ENCODE data around the gene SNED1.

Gene SNED1

DNA sequence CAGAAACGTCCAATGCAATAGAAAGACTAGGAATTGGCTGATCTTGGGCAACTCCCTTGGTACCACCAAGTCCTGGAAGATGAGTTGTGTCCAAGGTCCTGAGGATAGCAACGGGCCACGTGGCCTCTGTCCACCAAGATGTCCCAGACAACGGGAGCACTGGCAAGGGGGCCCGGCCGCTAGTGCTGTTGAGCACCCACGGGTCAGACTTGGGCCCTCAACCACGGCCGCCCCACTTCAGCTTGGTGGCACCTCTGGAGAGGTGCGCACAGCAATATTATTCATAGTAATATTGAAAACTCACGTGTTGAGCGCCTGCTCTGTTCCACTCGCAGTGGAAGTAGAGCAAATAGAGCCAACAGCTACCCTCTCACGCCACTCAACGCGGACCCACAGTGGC lies 131.9 kb downstream of the SNED1 start:
- no peak for DNase-seq (ENCODE audit: low spot score)

DNA sequence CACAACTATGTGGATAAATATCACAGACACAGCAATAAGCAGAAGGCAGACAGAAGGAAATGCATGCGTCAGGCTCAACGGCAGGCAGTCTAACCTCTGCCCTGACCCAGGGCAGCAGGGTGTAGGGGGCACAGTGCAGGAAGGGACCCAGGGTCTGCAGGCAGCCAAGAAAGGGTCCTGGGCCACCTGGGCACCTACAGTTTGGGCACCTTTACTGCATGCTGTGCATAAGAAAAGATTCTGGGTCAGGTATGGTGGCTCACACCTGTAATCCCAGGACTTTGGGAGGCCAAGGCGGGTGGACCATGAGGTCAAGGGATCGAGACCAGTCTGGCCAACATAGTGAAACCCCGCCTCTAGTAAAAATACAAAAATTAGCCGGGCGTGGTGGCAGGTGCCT lies 133.1 kb downstream of the SNED1 start:
- no peak for DNase-seq (ENCODE audit: low spot score)

DNA sequence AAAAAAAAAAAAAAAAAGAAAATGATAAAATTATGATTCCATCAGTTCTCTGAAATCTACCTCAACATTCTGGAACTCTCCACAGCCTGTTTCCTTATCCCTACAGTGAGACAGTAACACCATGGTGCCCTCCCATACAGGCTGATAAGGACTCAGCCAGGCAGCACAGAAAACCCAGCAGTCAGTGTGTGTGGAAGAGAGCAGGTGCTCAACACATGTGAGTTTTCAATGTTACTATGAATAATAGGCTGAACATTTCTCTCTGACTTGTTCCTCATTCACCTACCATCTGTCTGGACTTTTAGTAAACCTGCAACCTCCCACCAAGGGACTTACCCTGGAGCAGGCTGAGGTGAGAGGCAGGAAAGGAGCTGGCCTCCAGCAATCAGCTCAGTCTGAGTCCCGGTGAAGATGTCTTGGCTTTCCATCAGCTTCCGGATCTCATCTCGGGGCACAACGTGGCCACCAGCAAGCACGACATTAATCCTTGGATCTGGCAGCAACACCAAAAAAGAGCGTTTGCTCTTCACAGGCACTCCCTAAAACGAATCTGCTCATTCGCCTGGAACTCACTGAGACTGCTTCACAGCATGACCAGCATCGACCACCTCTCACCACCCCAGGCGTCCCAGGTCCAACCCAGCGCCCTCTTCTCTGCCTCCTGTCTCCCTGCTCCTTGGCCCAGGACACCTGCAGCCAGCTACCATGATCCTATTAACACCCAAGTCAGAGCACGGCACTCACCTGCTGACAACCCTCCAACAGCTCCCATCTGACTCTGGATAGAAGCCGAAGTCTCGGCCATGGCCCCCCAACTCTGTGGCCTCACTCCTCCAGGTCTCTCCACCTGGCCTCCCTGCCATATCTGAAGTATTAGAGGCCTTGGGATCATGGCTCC lies 134.4 kb downstream of the SNED1 start:
- no peak for DNase-seq (ENCODE audit: low spot score)

DNA sequence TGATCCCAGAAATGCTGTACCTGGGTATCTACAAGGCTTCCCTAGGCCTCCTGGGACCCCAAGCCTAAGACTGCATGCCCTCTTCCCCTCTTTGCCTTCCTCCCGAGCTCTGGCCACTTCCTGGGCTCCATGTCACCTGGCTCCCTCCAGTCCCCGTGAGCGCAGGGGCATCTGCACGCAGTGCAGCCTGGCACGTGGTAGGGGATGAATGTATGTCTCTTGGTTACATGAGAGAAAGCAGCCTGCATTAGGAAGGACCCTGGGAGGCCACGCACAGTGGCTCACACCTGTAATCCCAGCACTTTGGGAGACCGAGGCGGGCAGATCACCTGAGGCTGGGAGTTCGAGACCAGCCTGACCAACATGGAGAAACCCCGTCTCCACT lies 135.0 kb downstream of the SNED1 start:
- no peak for DNase-seq (ENCODE audit: low spot score)

DNA sequence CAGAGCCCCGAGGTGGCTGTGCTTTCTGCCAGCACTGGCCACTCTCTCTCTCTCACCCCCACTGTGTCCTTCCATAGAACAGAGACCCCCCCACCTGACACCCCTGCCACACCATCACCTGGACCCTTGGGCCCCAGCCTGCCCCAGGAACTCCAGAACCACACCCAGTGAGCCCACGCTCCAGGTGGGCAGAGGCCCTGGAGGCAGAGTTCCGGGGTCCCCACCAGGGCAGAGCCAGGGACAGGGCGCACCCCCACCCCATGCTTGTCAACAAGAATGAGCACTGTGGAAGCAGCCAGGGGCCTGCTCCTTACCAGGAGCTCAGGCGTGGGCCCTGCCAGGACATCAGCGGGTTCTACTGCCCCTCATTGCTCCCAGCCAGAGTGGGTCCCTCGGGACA lies 136.3 kb downstream of the SNED1 start:
- no peak for DNase-seq (ENCODE audit: low spot score)

DNA sequence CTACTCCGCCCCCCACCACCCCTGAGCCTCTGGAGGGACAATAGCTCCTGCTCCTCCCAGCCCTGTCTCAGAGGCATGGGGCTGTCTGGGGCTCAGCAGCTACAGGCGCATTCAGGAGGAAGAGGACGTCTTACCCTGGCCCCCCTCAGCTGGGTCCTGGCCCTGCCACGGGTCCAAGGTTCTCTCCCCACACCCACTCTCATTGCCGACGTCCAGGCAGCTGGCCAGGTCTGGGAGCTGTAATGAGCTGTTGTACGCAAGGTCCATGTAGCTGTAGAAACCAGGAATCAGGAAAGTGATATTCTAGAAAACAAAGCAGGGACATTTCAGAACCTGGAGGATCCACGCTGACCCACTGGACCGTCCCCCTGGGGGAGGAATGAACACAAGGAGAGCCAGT lies 137.3 kb downstream of the SNED1 start:
- no peak for DNase-seq (ENCODE audit: low spot score)

DNA sequence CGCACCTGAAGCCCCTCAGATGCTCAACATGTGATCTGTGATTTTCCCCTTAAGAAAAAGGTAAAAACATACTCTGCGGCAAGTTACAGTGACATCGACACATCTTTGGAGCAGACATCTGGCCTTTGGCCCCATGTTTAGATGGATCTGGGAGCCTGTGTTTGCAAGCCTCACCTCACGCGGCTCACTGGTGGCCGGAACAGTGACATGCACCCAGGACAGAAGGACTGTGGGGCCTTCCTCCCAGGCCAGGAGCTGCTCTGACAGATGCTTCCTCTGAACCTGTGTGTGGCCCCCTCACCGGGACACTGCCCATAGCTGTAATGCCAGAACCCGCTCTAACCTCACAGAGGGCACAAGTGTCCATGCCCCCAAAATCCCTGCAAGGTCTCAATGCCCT lies 137.8 kb downstream of the SNED1 start:
- DNase-seq (ENCODE audit: low spot score) = no peak

DNA sequence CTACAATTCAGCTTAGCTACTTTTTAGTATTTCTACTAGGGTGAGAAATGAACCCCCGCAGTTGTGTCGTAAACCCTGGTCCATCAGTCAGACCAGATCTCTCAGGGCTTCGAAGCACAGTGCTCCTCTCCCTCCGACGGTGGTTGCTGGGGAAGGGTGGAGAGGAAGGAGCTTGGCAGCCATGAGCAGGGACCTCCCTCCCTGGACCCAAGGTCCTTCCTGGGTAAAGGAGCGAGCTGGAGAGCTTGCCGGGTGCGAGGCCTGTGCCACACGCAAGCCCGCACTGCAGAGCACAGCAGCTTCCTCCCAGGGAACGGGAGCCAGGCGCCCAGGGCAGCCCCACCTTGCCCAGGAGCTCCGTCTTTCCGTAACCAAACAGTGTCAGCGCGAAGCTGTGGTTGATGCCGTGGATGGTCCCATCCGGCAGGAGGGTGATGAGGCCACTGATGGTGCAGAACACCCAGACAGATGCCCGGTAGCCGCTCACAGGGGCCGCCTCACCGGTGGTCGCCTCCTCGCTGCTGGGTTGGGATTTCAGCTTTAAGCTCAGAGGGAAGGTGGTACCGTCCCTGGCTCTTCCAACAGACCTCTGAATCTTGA lies 138.3 kb downstream of the SNED1 start:
- no peak for DNase-seq (ENCODE audit: low spot score)

DNA sequence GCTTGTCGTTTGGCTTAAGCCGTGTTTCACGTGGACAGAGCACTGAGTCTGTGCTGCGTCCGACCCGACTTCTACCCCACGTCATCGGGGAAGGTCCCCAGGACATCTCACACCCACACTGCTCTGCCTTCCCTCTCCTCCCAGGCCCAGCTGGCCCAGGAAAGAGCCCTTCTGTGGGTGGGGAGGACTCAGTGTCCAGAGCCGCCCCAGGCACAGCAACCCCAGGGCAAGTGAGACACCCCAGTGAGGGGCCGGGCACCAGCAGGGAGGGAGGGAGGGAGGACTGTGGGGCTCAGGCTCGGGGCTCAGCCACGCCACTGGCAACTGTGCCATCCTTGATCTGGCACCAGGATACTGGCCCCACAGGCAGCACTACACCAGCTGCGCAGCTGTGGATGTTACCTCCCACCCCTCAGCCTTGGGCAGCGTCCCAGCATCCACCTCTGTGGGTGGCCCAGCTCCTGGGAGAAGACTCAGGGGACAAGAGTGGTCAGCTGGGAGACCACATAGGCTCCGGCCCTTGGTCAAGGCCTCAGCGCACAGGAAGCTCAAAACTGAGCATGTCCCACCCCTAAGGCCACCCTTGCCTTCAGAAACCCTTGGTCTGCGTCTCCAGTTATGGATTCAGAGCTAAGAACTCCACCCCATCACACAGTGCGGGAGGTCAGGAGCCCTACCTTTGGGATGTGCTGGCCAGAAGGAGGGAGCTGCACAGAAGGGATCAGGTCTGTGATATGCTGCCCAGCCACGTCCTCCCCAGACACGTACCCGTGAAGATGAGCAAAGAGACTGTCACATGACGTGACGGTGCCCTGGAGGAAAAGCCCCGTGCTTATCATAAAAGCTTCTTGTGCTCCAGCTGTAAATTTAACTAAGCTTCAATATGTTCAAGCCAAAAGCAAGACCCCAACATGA lies 139.1 kb downstream of the SNED1 start:
- no peak for DNase-seq (ENCODE audit: low spot score)

DNA sequence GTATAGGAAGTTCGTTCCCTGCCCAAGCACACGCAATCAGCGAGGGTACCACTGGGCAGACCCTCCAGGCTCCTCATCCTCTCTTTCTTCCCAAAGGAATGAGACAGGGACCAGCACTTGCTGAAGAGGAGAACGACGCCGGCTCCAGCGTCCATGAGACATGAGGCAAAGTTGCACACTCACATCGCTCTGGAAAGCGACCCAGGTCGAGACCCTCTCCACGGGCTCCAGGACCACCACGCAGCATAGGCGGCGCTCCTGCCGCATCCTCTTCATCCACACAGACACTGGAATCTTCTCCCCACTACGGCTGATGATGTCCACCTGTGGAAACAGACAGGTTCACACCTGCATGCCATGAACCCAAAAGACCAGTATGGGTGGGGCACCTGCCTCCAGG lies 140.1 kb downstream of the SNED1 start:
- no peak for DNase-seq (ENCODE audit: low spot score)

DNA sequence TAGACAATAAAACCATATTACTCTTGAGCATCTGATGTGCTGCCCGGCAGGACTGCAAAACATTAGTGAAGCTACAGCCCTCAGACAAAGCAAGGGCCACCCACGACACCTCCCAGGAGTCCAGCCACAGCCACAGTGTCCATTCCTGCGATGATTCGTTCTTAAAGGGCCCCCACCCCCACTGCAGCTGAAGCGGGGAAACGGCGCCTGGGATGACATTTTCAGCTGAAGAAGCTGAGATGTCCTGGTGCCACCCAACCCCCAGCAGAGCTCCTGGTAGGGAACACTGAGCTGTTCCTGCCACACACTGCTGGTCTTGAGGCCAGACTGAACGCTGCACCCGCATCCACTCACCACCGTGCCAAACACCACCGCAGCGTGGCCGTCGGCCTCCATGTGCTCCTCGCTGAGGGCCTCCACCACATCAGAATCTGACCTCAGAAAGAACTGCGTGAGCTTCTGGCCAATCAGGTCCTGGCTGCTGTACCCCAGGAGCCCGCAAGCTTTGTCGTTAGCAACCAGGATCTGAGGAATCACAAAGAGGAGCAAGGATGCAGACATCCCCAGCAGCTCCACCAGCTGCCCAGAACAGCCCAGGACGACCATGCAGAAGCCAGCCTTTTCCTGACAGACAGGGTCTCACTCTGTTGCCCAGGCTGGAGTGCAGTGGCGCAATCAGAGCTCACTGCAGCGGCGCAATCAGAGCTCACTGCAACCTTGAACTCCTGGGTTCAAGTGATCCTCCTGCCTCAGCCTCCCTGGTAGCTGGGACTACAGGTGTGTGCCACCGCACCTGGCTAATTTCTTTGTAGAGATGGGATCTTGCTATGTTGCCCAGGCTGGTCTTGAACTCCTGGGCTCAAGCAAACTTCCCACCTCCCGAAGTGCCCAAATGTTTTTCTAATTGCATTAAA lies 141.4 kb downstream of the SNED1 start:
- DNase-seq (ENCODE audit: low spot score) = no peak

DNA sequence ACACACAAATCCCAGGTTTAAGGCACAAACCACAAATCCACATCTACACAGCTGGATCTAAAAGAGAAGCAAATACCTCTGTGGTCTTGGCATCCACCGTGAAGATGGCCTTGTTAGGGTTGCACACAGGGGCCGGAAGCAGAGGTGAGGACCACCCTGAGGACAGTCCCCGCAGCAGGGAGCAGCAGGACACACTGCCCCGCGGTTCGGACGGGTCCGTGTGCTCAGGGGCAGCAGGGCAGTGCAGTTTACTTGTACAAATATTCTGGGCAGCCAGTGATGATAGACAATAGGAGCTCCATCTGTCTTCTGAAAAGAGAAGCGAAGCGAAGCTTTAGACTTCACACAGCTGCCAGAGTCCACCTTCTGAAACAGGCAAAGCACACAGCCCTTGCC lies 142.0 kb downstream of the SNED1 start:
- no peak for DNase-seq (ENCODE audit: low spot score)

DNA sequence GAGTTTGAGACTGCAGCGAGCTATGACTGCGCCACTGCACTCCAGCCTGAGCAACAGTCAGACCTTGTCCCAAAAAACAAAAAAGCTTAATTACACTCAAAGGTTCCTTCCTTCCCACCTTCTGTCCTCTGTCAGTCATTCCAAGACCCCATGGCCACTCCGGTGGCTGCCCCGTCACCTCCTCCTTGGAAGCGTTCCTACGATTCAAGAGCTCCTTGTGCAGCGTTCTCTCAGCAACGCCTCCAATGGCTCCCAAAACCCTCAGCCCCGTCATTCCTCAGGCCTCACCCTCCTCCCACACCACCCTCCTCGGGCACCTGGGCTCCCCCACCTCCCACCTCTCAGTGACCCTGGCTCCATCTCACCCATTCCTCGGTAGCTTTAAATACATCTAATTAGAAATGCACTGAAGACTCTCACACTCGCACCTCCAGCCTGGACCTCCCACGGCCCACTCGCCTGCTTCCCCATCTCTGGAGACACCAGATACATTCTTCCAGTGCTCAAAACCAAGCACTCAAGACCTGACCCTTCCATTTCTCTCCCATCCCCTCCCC lies 142.9 kb downstream of the SNED1 start:
- no peak for DNase-seq (ENCODE audit: low spot score)

DNA sequence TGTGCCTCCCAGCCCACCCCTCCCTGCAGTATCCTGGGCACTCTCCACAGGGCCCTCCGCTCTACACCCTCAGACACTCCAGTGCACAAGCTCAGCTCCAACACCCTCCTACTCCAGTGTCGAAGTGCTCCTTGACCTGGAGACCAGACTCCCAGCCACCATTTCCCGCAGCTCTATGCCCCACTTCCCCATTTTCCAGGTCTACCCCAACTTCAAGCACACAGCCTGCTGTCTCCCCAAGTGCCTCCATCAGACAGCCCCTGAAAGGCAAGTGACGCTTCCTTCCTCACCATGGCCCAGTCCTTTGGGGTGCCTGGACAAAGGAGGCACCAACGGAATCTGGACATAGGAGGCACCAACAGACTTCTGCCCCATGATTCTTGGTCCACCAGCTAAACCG lies 143.6 kb downstream of the SNED1 start:
- no peak for DNase-seq (ENCODE audit: low spot score)

DNA sequence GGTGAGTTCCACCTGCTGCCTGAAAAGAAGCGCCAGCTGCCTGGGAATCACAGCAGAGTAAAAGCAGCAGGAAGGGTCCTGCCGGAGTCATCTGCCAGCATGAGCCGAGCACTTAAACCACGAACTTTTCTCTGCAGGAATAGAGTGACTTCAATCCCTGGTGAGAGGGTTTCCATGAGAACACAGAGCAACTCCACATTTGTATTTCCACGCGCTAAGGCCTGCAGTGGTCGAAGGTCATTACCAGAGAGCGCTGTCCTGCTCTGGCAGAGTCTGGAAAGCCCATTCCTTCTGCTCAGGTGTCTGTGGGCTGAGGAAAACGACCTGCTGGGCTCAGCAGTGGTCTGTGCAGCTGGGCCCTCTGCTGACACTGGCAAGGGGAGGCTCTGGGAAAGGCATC lies 144.2 kb downstream of the SNED1 start:
- DNase-seq (ENCODE audit: low spot score) = no peak
